ENCODE measurements around the gene MOB4.

- no peak for TF ChIP-seq CTCF (IDR thresholded peaks at IDR 0.05)
- no peak for TF ChIP-seq EP300 (IDR thresholded peaks at IDR 0.05; ENCODE audit: borderline replicate concordance in 1 of 2, low read depth in 1 of 2, low read length in 1 of 2)
Observed at GRCh38 chr2:197577446-197577845, 61.6 kb downstream of the MOB4 start.
